K562 treated with DMSO at 1 percent for 4 hours (cell line): ENCODE data around the gene IL1RAP. TPM values are rescaled to one million over a fixed set of nuclear protein-coding genes. Genes with fewer than 3 reads are reported as not detected.

ENCODE experiments used
- total RNA-seq: library from RNA; unstranded; fragments of 300-600 nt; gene quantifications from 2 replicates; pipeline ENCODE4 v1.2.3, GENCODE V29; 2022; ENCODE audit not compliant: insufficient read depth

The IL1RAP gene, protein sequence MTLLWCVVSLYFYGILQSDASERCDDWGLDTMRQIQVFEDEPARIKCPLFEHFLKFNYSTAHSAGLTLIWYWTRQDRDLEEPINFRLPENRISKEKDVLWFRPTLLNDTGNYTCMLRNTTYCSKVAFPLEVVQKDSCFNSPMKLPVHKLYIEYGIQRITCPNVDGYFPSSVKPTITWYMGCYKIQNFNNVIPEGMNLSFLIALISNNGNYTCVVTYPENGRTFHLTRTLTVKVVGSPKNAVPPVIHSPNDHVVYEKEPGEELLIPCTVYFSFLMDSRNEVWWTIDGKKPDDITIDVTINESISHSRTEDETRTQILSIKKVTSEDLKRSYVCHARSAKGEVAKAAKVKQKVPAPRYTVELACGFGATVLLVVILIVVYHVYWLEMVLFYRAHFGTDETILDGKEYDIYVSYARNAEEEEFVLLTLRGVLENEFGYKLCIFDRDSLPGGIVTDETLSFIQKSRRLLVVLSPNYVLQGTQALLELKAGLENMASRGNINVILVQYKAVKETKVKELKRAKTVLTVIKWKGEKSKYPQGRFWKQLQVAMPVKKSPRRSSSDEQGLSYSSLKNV
- total RNA-seq: 0.89 and 2.1 TPM in 2 replicates

DNA sequence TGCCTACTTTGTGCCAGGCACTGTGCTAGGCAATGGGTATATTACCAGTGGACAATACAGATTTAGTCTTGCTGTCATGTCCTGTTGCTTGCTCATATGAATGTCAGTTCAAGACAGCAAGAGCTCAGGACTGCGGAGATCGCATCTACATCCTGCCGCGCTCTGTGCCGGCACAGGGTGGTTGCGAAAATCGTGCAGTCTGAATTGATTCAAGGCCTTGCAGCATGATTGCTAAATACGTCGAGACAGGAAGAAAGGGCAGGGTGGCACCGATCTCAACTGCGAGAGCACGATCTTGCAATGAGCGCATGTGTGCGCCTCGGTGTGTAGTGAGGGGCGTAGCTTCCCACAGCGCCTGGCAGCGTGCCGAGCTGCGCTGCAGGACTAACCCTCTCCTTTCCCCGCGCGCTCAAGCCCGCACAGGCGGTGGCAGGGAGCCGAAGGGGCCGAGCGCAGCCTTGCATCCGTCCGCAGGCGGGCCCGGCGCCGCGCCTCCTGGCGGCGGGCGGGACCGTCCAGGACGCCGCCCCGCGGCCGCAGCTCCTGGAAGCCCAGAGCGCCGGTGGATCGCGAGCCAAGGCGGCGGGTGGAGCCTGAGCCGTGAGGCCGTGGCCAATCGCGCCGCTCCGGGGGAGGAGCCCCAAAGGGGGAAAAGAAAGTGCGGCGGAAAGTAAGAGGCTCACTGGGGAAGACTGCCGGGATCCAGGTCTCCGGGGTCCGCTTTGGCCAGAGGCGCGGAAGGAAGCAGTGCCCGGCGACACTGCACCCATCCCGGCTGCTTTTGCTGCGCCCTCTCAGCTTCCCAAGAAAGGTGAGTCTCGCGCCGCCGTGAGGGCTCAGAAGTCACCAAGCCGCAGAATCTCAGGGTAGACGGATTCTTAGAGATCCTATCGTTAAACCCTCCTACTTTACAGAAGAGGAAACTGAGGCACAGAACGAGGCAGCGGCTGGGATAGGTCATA lies at the start of gene IL1RAP:
TSS of gene IL1RAP (plus strand) at position 677 of the 962 bp plus-strand sequence. CDS start 50,205 bp downstream, outside the sequence.

Other genes starting within 250 kb of the IL1RAP start
- gene CLDN1, start 191.6 kb upstream of the IL1RAP start, total RNA-seq: not detected in 2 replicates
- not detected in 2 replicates for gene CLDN16, start 125.9 kb upstream of the IL1RAP start, total RNA-seq
- gene TMEM207, start 64.2 kb upstream of the IL1RAP start, total RNA-seq: not detected in 2 replicates